ENCODE measurements around the gene UBR1.

DNA sequence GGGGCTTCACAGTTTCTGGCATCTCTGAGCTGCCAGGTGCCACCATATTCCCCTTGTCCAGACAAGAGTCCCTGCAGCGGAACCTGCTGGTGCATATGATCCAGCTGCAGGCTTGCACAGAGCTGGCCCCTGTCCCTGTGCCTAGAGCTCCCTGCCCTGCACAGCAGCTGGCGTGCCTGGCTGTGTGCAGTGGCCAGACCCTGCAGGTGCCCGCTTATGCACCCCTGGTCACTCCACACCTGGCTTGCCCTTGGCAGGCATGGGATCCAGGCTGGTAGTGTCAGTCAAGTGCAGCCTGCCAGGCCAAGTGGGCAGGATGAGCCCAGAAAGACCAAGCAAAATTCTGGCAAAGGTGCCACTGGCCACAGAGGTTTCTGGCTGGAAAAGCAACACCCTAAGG lies 96.6 kb downstream of the UBR1 start:
- TF ChIP-seq, protein P1, sequence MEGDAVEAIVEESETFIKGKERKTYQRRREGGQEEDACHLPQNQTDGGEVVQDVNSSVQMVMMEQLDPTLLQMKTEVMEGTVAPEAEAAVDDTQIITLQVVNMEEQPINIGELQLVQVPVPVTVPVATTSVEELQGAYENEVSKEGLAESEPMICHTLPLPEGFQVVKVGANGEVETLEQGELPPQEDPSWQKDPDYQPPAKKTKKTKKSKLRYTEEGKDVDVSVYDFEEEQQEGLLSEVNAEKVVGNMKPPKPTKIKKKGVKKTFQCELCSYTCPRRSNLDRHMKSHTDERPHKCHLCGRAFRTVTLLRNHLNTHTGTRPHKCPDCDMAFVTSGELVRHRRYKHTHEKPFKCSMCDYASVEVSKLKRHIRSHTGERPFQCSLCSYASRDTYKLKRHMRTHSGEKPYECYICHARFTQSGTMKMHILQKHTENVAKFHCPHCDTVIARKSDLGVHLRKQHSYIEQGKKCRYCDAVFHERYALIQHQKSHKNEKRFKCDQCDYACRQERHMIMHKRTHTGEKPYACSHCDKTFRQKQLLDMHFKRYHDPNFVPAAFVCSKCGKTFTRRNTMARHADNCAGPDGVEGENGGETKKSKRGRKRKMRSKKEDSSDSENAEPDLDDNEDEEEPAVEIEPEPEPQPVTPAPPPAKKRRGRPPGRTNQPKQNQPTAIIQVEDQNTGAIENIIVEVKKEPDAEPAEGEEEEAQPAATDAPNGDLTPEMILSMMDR (IDR thresholded peaks at IDR 0.05) = no peak
- no peak for TF ChIP-seq POLR2A (IDR thresholded peaks at IDR 0.05)
